Hepatic stellate cell (primary cell): ENCODE measurements around the gene FAM72B.
"Not testable (repeated sequence)": the region's sequence is repeated elsewhere in the genome, so short reads cannot be mapped to it uniquely, and the experiment has no call there.

Experiments used
- DNase-seq: peaks from one replicate; pipeline ENCODE4 v3.0.0; 2011; ENCODE audit warnings: low spot score

FAM72B gene

GRCh38 chr1:121200232-121200631, 16.1 kb upstream of the FAM72B start:
- DNase-seq = not testable (repeated sequence)

GRCh38 chr1:121199763-121200162, 15.6 kb upstream of the FAM72B start:
- DNase-seq = not testable (repeated sequence)

DNA sequence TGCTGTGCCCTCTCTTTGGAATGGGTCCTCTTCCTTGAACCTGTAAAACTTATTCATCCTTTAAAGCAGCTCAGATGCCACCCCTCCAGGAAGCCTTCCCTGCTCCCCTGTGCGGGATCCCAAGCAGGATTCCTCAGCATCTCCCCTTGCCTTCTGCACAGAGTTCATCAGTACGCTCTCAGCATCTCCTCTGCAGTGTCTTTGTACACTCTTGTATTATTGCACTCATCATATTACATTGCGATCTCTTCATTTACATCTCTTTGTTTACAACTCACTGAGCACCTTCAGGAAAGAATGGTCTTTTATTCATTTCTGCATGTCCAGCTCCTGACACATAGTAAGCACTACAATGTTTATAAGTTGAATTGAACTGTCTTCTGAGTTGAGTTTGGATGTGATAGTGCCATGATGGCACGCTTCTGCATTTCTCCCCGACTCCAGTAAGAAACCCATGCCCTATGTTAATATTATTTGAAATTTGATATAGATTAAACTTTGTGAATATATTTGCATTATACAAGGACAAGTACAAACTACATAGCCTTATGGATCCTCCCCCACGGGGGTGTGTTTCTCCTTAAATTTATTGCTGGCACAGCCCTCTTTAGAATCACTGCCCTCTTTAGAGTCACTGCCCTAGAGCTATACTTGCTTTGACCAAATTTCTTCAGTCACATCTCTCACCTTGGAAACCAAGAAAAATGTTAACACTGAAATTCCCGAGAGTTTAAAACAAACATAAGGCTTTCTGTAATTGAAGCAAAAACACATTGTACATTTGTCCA, 13.1 kb upstream of the FAM72B start:
- DNase-seq = not testable (repeated sequence)

DNA sequence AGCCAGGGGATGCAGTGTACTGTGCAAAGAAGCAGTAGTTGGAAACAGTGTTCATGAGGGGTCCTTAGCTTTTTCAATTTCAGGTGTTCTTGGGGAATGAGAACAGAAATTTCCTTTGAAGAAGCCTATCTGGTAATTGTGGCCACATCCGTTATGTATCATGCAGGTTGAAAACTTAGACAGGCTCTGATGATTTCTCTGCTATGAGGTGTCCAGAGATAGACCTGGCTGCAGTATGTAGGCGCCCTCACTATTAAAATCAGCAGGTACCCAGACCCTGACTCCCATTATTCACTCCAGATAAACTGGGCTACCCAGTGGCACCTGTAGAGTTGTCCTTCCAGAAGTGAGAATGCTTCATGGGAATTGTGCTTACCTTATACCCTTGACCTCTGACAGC, 8.4 kb upstream of the FAM72B start:
- not testable (repeated sequence) for DNase-seq

- not testable (repeated sequence) for DNase-seq
Measured at GRCh38 chr1:121187914-121188313, 3.8 kb upstream of the FAM72B start.

DNA sequence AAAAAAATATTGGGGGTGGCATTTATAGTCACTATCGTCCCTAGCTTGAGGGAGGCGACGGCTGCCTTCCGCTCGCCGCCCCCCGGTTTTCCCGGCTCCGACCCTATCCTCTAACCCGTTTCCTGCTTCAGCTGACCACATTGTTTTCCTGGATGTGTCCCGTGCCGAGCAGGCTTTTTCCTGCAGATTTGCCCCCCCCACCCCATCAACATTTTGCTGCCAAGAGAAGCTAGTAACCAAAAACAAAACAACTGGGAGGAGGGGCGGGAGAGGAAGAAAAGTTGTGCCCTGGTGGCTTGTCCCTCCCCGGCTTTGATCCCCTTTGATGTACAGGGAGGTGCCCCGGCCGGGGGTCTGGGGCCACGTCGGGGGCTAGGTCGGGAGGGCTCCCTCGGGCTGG, 2.1 kb upstream of the FAM72B start:
- not testable (repeated sequence) for DNase-seq

- DNase-seq = not testable (repeated sequence)
Measured at GRCh38 chr1:121185140-121185708, 1.1 kb upstream of the FAM72B start.

DNA sequence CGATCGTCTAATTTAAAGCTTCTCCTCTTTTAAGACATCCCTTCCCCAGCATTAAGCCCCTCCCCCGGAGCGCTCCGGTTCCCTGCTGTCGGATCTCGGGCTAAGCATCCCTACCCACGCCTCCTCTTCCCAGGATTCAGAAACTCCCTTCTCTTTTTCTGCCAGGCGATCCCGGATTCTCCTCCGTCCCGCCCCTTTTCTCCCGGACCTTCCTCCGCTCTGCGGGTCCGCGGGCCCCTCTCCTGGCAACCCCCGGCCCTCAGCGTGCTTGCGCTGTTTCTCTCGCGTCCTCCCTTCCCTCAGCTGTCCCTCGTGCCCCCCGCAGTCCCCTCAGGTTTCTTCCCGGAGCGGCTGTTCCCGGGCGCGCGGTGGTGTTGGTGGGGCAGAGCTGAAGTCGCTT, 273 bp downstream of the FAM72B start:
- not testable (repeated sequence) for DNase-seq

- DNase-seq = not testable (repeated sequence)
Measured at GRCh38 chr1:121178197-121178596, 5.9 kb downstream of the FAM72B start.

DNA sequence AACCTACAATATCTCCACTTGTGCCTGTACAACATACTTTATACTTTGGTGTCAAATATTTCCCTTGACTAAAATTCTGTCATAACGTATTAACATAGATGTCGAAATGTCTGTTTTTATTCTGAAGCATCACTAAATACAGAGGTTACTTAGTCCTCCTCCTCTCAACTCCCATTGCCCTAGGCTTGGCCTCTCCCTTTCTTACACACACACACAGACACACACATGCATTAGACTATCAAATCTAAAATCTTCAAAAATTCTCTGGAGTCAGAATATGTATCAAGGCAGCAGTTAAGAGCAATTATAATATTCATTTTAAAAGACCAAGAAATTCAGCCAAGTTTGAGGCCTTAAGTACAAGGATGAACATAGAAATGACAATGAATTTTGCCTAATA, 7.5 kb downstream of the FAM72B start:
- not testable (repeated sequence) for DNase-seq

GRCh38 chr1:121168152-121168668, 15.9 kb downstream of the FAM72B start:
- DNase-seq = not testable (repeated sequence)

GRCh38 chr1:121167225-121167738, 16.9 kb downstream of the FAM72B start:
- not testable (repeated sequence) for DNase-seq

DNA sequence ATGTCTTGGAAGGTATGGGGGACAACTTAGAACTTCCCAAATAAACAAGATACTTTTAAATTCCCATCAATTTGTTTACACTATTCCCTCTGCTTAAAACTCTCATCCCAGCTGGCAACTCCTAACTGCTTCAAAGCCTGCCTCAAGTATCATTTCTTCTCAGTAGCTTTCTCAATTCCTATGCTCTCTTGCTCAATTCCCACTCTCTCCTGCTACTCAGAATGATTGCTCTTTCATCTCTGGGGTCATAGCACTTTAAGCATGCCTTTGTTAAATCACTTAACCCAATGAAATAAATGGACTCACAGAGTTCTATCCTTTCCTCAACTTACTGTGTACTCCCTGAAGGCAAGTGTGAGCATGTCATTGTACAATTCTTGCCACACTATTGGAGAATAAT, 18.8 kb downstream of the FAM72B start:
- DNase-seq = not testable (repeated sequence)

GRCh38 chr1:121163850-121164757, 20.0 kb downstream of the FAM72B start:
- DNase-seq = not testable (repeated sequence)

GRCh38 chr1:121161199-121161901, 22.8 kb downstream of the FAM72B start:
- not testable (repeated sequence) for DNase-seq

GRCh38 chr1:121160118-121160517, 24.0 kb downstream of the FAM72B start:
- not testable (repeated sequence) for DNase-seq

DNA sequence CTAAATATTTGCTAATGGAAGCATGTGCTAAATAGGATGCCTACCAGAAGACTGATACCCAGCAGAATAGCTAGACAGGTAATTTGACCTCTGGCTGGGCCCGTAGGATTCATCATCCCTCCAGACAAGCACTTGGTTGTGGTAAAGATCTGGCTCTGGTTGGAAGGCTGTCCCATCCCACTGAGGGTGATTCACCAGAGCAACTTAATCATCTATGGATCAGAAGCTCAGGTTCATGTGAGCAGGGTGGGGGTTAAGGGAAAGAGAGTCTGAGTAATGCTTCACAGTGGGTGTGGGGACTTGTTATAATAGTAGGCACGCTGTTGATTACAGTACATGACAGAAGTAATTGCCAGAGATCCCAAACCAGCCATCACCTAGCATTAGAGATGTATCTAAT, 26.5 kb downstream of the FAM72B start:
- DNase-seq = not testable (repeated sequence)

GRCh38 chr1:121156958-121157603, 27.1 kb downstream of the FAM72B start:
- DNase-seq = not testable (repeated sequence)

DNA sequence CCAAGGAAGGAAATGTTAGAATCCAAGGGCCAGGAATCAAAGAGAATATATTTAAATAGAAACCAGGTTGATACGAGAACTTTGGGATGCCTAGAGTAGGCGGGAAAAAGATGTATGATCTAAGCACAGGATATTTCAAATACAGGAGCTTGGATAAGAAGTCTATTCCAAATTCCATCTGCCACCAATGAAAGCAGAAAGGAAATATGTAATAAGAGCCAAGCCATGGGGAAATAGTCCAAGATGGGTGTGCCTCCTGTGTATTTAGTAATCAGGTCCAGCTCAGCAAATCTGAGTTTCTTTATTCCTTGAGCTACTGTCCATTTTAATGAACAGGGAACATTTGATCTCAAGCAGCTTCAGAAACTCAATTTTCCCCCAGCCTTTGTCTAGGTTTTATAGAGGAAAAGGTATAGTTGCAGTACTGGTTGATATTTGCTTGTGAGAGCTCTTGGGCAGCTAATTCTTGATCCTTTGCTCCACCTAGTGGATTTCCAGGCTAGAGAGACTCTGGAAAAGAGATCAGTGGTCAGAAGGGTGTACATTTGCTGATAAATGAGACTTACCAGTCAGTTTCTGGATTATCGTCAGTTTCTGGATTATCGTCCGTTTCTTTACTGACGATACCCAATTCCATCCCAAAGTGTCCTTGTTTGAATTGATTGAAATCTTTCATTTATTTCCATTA, 28.3 kb downstream of the FAM72B start:
- DNase-seq = not testable (repeated sequence)

- not testable (repeated sequence) for DNase-seq
Measured at GRCh38 chr1:121154811-121155210, 29.3 kb downstream of the FAM72B start.
